Liver (tissue), 3 donors: ENCODE data around the gene RDM1.

Experiments
- JUND ChIP-seq, 2 donors: IDR thresholded peaks; 2 replicates each; pipeline ENCODE4 v1.6.1; 2016; ENCODE audit warnings: antibody characterized with exemption in 2 of 2
- RAD21 ChIP-seq, 2 donors: IDR thresholded peaks; 2 replicates each; pipeline ENCODE4 v1.6.1; 2016; ENCODE audit warnings: antibody characterized with exemption in 2 of 2, mild to moderate bottlenecking in 2 of 2
- SP1 ChIP-seq: IDR thresholded peaks from 2 replicates; pipeline ENCODE4 v1.6.1; 2018; ENCODE audit warnings: antibody characterized with exemption, mild to moderate bottlenecking
- TF ChIP-seq, protein P1 (sequence below): fragments of 150-350 bp; IDR thresholded peaks from 2 replicates; pipeline ENCODE4 v1.5.1; 2017; ENCODE audit warnings: improper control_type of control experiment, low read depth, low read length; ENCODE audit not compliant: missing input control
- donor health status: healthy.
- donor health status: healthy.

DNA sequence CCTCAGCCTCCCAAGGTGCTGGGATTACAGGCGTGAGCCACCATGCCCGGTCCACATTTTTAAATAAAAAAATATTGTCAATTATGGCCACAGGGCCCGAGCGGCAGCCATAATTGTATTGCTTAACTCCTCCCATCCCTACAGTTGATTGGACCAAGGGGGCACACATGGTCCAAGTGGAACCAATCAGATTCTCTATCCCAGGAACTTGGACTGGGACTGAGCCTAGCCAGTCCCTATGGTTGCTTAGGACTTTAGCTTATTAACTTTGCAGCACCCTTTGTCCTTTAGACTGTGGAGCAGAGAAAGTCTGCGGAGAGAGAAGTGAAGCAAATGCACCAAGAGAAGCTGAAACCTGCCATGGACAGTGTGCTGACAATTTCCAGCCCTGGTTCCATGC lies 5.5 kb upstream of the RDM1 start:
- TF ChIP-seq, protein P1, sequence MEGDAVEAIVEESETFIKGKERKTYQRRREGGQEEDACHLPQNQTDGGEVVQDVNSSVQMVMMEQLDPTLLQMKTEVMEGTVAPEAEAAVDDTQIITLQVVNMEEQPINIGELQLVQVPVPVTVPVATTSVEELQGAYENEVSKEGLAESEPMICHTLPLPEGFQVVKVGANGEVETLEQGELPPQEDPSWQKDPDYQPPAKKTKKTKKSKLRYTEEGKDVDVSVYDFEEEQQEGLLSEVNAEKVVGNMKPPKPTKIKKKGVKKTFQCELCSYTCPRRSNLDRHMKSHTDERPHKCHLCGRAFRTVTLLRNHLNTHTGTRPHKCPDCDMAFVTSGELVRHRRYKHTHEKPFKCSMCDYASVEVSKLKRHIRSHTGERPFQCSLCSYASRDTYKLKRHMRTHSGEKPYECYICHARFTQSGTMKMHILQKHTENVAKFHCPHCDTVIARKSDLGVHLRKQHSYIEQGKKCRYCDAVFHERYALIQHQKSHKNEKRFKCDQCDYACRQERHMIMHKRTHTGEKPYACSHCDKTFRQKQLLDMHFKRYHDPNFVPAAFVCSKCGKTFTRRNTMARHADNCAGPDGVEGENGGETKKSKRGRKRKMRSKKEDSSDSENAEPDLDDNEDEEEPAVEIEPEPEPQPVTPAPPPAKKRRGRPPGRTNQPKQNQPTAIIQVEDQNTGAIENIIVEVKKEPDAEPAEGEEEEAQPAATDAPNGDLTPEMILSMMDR: no peak
- TF ChIP-seq JUND (IDR thresholded peaks at IDR 0.05) (no peak), RAD21 (IDR thresholded peaks at IDR 0.05) (no peak), SP1 (no peak)
